Peyer's patch (tissue), 4 donors: ENCODE measurements around the gene YIF1A. TPM values are rescaled to one million over a fixed set of nuclear protein-coding genes. Genes with fewer than 3 reads are reported as not detected.

Experiments
- DNase-seq, 3 donors: peaks; one replicate each; pipeline ENCODE4 v3.0.0-alpha.2; 2017 to 2019
- H3K27ac ChIP-seq, 4 donors: fragments of 200-600 bp; sonication (generic); one replicate each; pipeline ENCODE4 v1.5.1; 2016 to 2019
- H3K27me3 ChIP-seq, 2 donors: fragments of 200-600 bp; sonication (generic); one replicate each; pipeline ENCODE4 v1.5.1; 2019
- H3K36me3 ChIP-seq, 3 donors: fragments of 200-600 bp; sonication (generic); one replicate each; pipeline ENCODE4 v1.5.1; 2016 to 2019
- H3K4me1 ChIP-seq, 4 donors: fragments of 200-600 bp; sonication (generic); one replicate each; pipeline ENCODE4 v1.5.1; 2016 to 2019
- H3K4me3 ChIP-seq, 4 donors: fragments of 200-600 bp; sonication (generic); 1 replicate in 3 of 4; 2 replicates in 1 of 4; pipeline ENCODE4 v1.5.1; 2016 to 2019; ENCODE audit warnings: mild to moderate bottlenecking in 1 of 4
- H3K9me3 ChIP-seq, 4 donors: fragments of 200-600 bp; sonication (generic); one replicate each; pipeline ENCODE4 v1.5.1; 2016 to 2019; ENCODE audit warnings: mild to moderate bottlenecking in 1 of 4
- CTCF ChIP-seq, 6 experiments: fragments of 450-650 bp in 4 of 6; fragments of 200-600 bp in 2 of 6; sonication (generic) in 1 of 6; IDR thresholded peaks; one replicate each; pipeline ENCODE4 v1.5.1; 2017 to 2019; ENCODE audit warnings: antibody characterized with exemption in 6 of 6, mild to moderate bottlenecking in 3 of 6, moderate library complexity in 1 of 6
- POLR2A ChIP-seq, 2 donors: fragments of 450-650 bp; IDR thresholded peaks; one replicate each; pipeline ENCODE4 v1.5.1; 2017; ENCODE audit warnings: antibody characterized with exemption in 2 of 2, mild to moderate bottlenecking in 2 of 2, moderate library complexity in 2 of 2
- total RNA-seq, 4 donors: library from RNA; depleted of rRNA; stranded (reverse); fragments of >200 nt; gene quantifications; one replicate each; pipeline ENCODE4 v1.1.0, GENCODE V29; 2016

YIF1A gene
- total RNA-seq, 4 donors from 2014 or later, result 52.0 to 132 (median 115) TPM

- peaks cover 5 to 31% (median 19%) of the 10 kb centered on the region in 4 donors for H3K4me1 ChIP-seq
- DNase-seq, result no peak
- H3K27ac ChIP-seq, result peak overlapping the region in 2 of 4 donors; percentile 67 to 72
- TF ChIP-seq POLR2A (IDR thresholded peaks at IDR 0.05) (no peak), CTCF (IDR thresholded peaks at IDR 0.05) (no peak)
- H3K4me3 ChIP-seq, result peak overlapping the region in 3 of 4 donors; percentile 42 to 92 (median 76)
- no peaks in the 10 kb centered on the region for H3K27me3 ChIP-seq
- peaks cover 0 to 53% (median 0%) of the 10 kb centered on the region in 3 donors for H3K36me3 ChIP-seq
- H3K9me3 ChIP-seq, result no peaks in the 10 kb centered on the region
Observed at GRCh38 chr11:66334605-66335442, 45.9 kb upstream of the YIF1A start.

DNA sequence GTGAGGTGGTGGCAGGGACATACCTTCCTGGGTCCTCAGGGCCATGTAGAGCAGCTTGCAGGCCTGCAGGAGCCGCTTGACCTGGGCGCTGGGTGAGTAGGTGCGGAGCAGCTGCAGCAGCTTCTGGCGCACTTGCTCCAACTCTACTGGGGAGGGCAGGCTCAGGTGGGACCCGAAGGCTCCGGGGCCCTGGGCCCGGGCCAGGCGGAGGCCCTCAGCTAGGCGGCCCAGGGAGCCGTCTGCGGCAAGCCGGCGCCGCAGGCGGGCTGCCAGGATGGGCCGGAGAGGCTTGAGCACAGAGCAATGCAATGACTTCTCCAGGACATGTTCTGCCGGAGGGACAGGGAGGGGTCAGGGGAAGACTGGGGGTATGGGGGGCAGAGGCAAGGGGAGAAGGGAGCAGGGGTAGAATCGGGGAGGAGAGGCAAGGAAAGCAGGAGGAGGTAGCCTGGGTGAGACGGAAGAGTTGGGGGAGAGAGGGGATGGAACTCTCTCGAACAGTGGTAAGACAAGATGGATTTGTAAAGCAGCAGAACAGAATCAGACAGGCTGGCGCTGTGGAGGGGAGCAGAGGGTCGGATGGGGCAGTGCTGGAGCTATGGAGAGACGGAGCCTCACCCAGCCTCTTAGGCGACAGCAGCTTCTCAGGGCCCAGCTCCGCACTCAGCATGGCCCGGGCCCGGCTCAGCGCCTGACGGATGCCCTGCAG is 45.1 kb upstream of the YIF1A start:
- DNase-seq, result no peak
- Histone ChIP-seq H3K27ac (no peak overlapping the region), H3K4me1 (peaks cover 5 to 31% (median 19%) of the 10 kb centered on the region in 4 donors), H3K27me3 (no peaks in the 10 kb centered on the region), H3K4me3 (no peak overlapping the region), H3K9me3 (no peaks in the 10 kb centered on the region), H3K36me3 (peaks cover 0 to 45% (median 0%) of the 10 kb centered on the region in 3 donors)
- no peak for TF ChIP-seq POLR2A (IDR thresholded peaks at IDR 0.05)
- TF ChIP-seq CTCF (IDR thresholded peaks at IDR 0.05), result no peak

GRCh38 chr11:66333220-66333877 is 44.4 kb upstream of the YIF1A start:
- no peaks in the 10 kb centered on the region for H3K27me3 ChIP-seq
- peaks cover 0 to 38% (median 0%) of the 10 kb centered on the region in 3 donors for H3K36me3 ChIP-seq
- H3K4me3 ChIP-seq, result no peak overlapping the region
- H3K4me1 ChIP-seq, result peaks cover 5 to 35% (median 19%) of the 10 kb centered on the region in 4 donors
- H3K27ac ChIP-seq, result no peak overlapping the region
- H3K9me3 ChIP-seq, result no peaks in the 10 kb centered on the region
- no peak for DNase-seq
- TF ChIP-seq CTCF (IDR thresholded peaks at IDR 0.05) (no peak), POLR2A (IDR thresholded peaks at IDR 0.05) (no peak)

- Histone ChIP-seq H3K9me3 (no peaks in the 10 kb centered on the region), H3K27me3 (no peaks in the 10 kb centered on the region), H3K36me3 (peaks cover 0 to 33% (median 0%) of the 10 kb centered on the region in 3 donors), H3K4me1 (peaks cover 9 to 43% (median 19%) of the 10 kb centered on the region in 4 donors), H3K4me3 (no peak overlapping the region), H3K27ac (no peak overlapping the region)
- no peak for TF ChIP-seq POLR2A (IDR thresholded peaks at IDR 0.05)
- TF ChIP-seq CTCF (IDR thresholded peaks at IDR 0.05), result no peak
- DNase-seq, result no peak
Observed at GRCh38 chr11:66332371-66333219, 43.7 kb upstream of the YIF1A start.
